ENCODE results near the gene LTF.

DNA sequence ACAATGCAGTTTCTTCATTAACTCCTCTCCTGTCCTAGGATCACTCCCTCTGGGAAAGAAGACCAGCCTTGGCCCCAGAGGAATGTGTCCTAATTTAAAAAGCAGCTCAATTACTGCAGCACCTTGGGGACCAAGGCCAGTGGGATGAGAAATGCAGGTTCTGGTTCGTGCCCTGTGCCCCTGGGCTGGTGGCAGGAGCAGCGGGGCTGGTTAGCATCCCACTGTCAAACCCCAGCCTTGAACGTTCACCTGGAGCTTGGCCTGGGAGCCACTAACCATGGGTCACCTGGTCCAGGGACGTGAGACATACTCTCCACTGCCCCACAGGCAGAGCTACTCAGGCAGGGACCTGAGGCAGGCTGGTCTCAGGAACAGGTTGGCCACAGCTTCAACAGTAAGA is 24.7 kb upstream of the LTF start:
- TF ChIP-seq, protein P1, sequence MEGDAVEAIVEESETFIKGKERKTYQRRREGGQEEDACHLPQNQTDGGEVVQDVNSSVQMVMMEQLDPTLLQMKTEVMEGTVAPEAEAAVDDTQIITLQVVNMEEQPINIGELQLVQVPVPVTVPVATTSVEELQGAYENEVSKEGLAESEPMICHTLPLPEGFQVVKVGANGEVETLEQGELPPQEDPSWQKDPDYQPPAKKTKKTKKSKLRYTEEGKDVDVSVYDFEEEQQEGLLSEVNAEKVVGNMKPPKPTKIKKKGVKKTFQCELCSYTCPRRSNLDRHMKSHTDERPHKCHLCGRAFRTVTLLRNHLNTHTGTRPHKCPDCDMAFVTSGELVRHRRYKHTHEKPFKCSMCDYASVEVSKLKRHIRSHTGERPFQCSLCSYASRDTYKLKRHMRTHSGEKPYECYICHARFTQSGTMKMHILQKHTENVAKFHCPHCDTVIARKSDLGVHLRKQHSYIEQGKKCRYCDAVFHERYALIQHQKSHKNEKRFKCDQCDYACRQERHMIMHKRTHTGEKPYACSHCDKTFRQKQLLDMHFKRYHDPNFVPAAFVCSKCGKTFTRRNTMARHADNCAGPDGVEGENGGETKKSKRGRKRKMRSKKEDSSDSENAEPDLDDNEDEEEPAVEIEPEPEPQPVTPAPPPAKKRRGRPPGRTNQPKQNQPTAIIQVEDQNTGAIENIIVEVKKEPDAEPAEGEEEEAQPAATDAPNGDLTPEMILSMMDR (IDR thresholded peaks at IDR 0.05 in 2 of 3, conservative IDR thresholded peaks at IDR 0.05 in 1 of 3; ENCODE audit: borderline replicate concordance in 1 of 3, insufficient read depth in 1 of 3, low read depth in 2 of 3, low read length in 2 of 3) = no peak
- no peak for TF ChIP-seq EZH2 (IDR thresholded peaks at IDR 0.05)
- TF ChIP-seq POLR2A (IDR thresholded peaks at IDR 0.05; ENCODE audit: borderline replicate concordance, extremely low read depth, insufficient read depth, insufficient read length) = no peak
- no peak for TF ChIP-seq SIN3A (IDR thresholded peaks at IDR 0.05; ENCODE audit: low read depth)
- TF ChIP-seq SP1 (IDR thresholded peaks at IDR 0.05; ENCODE audit: low read depth) = no peak
- TF ChIP-seq, protein P2, sequence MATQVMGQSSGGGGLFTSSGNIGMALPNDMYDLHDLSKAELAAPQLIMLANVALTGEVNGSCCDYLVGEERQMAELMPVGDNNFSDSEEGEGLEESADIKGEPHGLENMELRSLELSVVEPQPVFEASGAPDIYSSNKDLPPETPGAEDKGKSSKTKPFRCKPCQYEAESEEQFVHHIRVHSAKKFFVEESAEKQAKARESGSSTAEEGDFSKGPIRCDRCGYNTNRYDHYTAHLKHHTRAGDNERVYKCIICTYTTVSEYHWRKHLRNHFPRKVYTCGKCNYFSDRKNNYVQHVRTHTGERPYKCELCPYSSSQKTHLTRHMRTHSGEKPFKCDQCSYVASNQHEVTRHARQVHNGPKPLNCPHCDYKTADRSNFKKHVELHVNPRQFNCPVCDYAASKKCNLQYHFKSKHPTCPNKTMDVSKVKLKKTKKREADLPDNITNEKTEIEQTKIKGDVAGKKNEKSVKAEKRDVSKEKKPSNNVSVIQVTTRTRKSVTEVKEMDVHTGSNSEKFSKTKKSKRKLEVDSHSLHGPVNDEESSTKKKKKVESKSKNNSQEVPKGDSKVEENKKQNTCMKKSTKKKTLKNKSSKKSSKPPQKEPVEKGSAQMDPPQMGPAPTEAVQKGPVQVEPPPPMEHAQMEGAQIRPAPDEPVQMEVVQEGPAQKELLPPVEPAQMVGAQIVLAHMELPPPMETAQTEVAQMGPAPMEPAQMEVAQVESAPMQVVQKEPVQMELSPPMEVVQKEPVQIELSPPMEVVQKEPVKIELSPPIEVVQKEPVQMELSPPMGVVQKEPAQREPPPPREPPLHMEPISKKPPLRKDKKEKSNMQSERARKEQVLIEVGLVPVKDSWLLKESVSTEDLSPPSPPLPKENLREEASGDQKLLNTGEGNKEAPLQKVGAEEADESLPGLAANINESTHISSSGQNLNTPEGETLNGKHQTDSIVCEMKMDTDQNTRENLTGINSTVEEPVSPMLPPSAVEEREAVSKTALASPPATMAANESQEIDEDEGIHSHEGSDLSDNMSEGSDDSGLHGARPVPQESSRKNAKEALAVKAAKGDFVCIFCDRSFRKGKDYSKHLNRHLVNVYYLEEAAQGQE (IDR thresholded peaks at IDR 0.05; ENCODE audit: low read depth) = no peak
- TF ChIP-seq EZH2phosphoT487 (IDR thresholded peaks at IDR 0.05; ENCODE audit: borderline replicate concordance) = no peak
- no peak for TF ChIP-seq CBX3 (IDR thresholded peaks at IDR 0.05; ENCODE audit: low read depth)
- no peak for TF ChIP-seq JUND (IDR thresholded peaks at IDR 0.05)
- TF ChIP-seq, protein P3, sequence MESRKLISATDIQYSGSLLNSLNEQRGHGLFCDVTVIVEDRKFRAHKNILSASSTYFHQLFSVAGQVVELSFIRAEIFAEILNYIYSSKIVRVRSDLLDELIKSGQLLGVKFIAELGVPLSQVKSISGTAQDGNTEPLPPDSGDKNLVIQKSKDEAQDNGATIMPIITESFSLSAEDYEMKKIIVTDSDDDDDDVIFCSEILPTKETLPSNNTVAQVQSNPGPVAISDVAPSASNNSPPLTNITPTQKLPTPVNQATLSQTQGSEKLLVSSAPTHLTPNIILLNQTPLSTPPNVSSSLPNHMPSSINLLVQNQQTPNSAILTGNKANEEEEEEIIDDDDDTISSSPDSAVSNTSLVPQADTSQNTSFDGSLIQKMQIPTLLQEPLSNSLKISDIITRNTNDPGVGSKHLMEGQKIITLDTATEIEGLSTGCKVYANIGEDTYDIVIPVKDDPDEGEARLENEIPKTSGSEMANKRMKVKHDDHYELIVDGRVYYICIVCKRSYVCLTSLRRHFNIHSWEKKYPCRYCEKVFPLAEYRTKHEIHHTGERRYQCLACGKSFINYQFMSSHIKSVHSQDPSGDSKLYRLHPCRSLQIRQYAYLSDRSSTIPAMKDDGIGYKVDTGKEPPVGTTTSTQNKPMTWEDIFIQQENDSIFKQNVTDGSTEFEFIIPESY (IDR thresholded peaks at IDR 0.05; ENCODE audit: extremely low read depth, insufficient replicate concordance, low read length) = no peak
- TF ChIP-seq YY1 (IDR thresholded peaks at IDR 0.05; ENCODE audit: extremely low read depth, insufficient replicate concordance, low read depth, low read length) = no peak
- no peak for TF ChIP-seq POLR2AphosphoS5 (IDR thresholded peaks at IDR 0.05; ENCODE audit: low read depth, low read length)
- TF ChIP-seq CEBPB (IDR thresholded peaks at IDR 0.05; ENCODE audit: low read depth) = no peak
- TF ChIP-seq, protein P4, sequence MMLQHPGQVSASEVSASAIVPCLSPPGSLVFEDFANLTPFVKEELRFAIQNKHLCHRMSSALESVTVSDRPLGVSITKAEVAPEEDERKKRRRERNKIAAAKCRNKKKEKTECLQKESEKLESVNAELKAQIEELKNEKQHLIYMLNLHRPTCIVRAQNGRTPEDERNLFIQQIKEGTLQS (IDR thresholded peaks at IDR 0.05) = no peak
